H1 (cell line): ENCODE measurements around the gene C3orf52. TPM values are rescaled to one million over a fixed set of nuclear protein-coding genes. Genes with fewer than 3 reads are reported as not detected.

Experiments used
- CBX8 ChIP-seq: fragments of 300-800, 300-1000 bp; sonication (generic); IDR thresholded peaks from 2 replicates; pipeline ENCODE4 v1.7.1; 2016; ENCODE audit warnings: low read depth, low read length, borderline replicate concordance
- JUN ChIP-seq: IDR thresholded peaks from 2 replicates; pipeline ENCODE4 v1.6.1; 2011; ENCODE audit warnings: low read depth, mild to moderate bottlenecking, improper control_type of control experiment, low read length
- SIN3A ChIP-seq, 2 experiments: IDR thresholded peaks in 1 of 2; conservative IDR thresholded peaks in 1 of 2; 2 replicates each; pipeline ENCODE4 v1.6.1; 2011 to 2012; ENCODE audit warnings: low read length in 2 of 2, improper control_type of control experiment in 1 of 2, low read depth in 1 of 2, mild to moderate bottlenecking in 1 of 2
- SP1 ChIP-seq: IDR thresholded peaks from 2 replicates; pipeline ENCODE4 v1.6.1; 2011; ENCODE audit warnings: low read depth, low read length
- TCF12 ChIP-seq: IDR thresholded peaks from 2 replicates; pipeline ENCODE4 v1.6.1; 2011; ENCODE audit warnings: low read depth, mild to moderate bottlenecking, low read length
- polyA plus RNA-seq, 7 experiments: library from polyadenylated mRNA; depleted of rRNA in 3 of 7; stranded (reverse) in 5 of 7; unstranded in 2 of 7; fragments of >200 nt in 5 of 7; fragments of 200-250 nt in 2 of 7; gene quantifications; 1 replicate in 5 of 7; 2 replicates in 1 of 7; 4 replicates in 1 of 7; pipeline versions ENCODE4 v1.2.1 to v1.2.3, GENCODE V29; 2011 to 2013; ENCODE audit warnings: missing spikeins in 2 of 7, mixed read lengths in 2 of 7
- total RNA-seq: library from RNA; stranded (reverse); fragmentation: NEBNext Ultra II Directional; extraction: Animal tissue kit (Norgen Biotek cat#: 25700); gene quantifications from 2 replicates; pipeline ENCODE4 v1.2.1, GENCODE V29; 2021

Gene C3orf52
- total and polyA plus RNA-seq, 2 of the 8 experiments (the other 6 are each of a cell fraction or from before 2014, with no cell fraction given) = 9.7 to 13.1 TPM

DNA sequence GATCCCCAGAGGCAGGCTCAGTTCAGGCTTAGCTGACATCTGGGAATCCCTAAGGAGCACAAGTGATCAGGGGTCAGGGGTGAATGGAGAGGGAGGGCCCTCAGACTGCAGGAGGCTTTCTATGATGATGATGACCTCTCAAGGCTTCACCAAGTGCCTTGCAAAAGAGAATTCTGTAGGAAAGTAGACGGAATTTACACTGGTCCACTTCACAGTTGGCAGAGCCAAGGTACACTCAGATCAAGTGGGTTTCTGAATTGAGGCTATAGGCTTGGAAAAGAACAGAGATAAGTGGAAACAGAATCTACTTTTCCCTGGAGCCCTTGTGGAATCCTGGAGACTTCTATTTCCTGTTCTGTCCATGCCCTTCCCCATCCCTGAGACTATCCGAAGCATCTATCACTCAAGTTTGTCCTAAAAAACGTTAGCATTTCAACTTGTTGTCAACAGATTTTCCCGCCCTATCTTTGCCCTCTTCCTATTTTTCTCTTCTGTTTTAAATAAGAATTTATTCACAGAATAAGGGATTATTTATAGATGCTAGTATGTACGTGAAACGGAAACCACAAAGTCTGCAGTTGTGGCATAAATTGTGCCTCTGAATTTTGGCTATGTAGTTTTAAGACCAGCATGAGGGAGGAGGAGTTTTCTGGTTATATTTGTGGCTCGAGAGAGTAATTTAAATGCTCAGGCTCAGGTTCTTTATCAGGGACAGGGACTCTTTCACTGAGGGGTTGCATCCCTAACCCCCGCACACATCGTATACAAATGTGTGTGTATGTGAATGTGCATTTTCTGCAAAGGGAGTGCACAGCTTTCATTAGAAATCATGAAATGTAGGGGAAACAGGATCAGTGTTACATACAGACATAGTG lies 34.0 kb downstream of the C3orf52 start (continued):
- TF ChIP-seq SIN3A (conservative IDR thresholded peaks at IDR 0.05 in 1 of 2, IDR thresholded peaks at IDR 0.05 in 1 of 2; ENCODE audit: low read depth in 1 of 2, low read length in 2 of 2) = no peak
- no peak for TF ChIP-seq SP1
- TF ChIP-seq CBX8 = no peak
- TF ChIP-seq TCF12 = no peak
- no peak for TF ChIP-seq JUN
- TF ChIP-seq, all 59 proteins: peak for 0
